IMR-90 (cell line): ENCODE results near the gene GJA5. TPM values are rescaled to one million over a fixed set of nuclear protein-coding genes. Genes with fewer than 3 reads are reported as not detected.

Experiments used
- ATAC-seq: fragments of 200-7000 bp; cut with Tn5 transposase; 2 replicates; pipeline ENCODE4 v1.9.1; 2020; ENCODE audit warnings: low read depth, mild to moderate bottlenecking, moderate library complexity
- BruUV-seq: library from RNA; stranded (reverse); fragments of 400-500 nt; replicated peaks from 2 replicates; lab custom pipeline; 2021; lab: Mats Ljungman, UMichigan
- CTCF ChIA-PET: fragments of 300-600 bp; formaldehyde crosslinking; extraction: SDS; loops from one replicate; lab custom pipeline; 2021; ENCODE audit warnings: antibody characterized with exemption; lab: Yijun Ruan, JAX
- POLR2A ChIA-PET: fragments of 300-600 bp; sonication (Branson Sonifier 250); formaldehyde crosslinking; loops from one replicate; lab custom pipeline; 2022; ENCODE audit warnings: antibody characterized with exemption; ENCODE audit not compliant: unreplicated experiment; lab: Charles Lee
- DNase-seq: peaks from one replicate; pipeline ENCODE4 v3.0.0; 2013
- H2AFZ ChIP-seq: replicated peaks from 2 replicates; pipeline ENCODE3; 2013; ENCODE audit warnings: low read length, mild to moderate bottlenecking; ENCODE audit not compliant: poor library complexity
- H2AK5ac ChIP-seq: 2 replicates; pipeline ENCODE4 v1.6.1; 2013; ENCODE audit warnings: low read depth, low read length, inconsistent platforms
- H2AK9ac ChIP-seq: replicated peaks from 2 replicates; pipeline ENCODE3; 2013; ENCODE audit warnings: mild to moderate bottlenecking, low read depth, low read length, moderate library complexity; ENCODE audit not compliant: poor library complexity
- H2BK120ac ChIP-seq: 2 replicates; pipeline ENCODE4 v1.6.1; 2013; ENCODE audit warnings: low read depth, low read length, inconsistent platforms
- H2BK15ac ChIP-seq: 3 replicates; pipeline ENCODE4 v1.6.1; 2013; ENCODE audit warnings: low read depth, low read length, inconsistent platforms
- H2BK20ac ChIP-seq: 2 replicates; pipeline ENCODE4 v1.6.1; 2013; ENCODE audit warnings: low read depth, mild to moderate bottlenecking, inconsistent platforms, low read length, moderate library complexity
- H2BK5ac ChIP-seq: 2 replicates; pipeline ENCODE4 v1.6.1; 2013; ENCODE audit warnings: mild to moderate bottlenecking, low read depth, low read length, inconsistent platforms; ENCODE audit not compliant: poor library complexity, severe bottlenecking
- H3K14ac ChIP-seq: replicated peaks from 2 replicates; pipeline ENCODE4 v1.6.1; 2013; ENCODE audit warnings: low read depth, low read length, inconsistent platforms
- H3K18ac ChIP-seq: 2 replicates; pipeline ENCODE4 v1.6.1; 2013; ENCODE audit warnings: low read depth, low read length, control low read depth
- H3K23ac ChIP-seq: 2 replicates; pipeline ENCODE4 v1.6.1; 2013; ENCODE audit warnings: low read depth, low read length, inconsistent platforms
- H3K27ac ChIP-seq: 2 replicates; pipeline ENCODE4 v1.5.1; 2013; ENCODE audit warnings: mild to moderate bottlenecking, control low read depth, low read length; ENCODE audit not compliant: insufficient read depth
- H3K27me3 ChIP-seq: 2 replicates; pipeline ENCODE4 v1.6.1; 2013; ENCODE audit warnings: low read length; ENCODE audit not compliant: control insufficient read depth, insufficient read depth
- H3K36me3 ChIP-seq: 2 replicates; pipeline ENCODE4 v1.6.1; 2013; ENCODE audit warnings: low read length, mixed read lengths; ENCODE audit not compliant: control insufficient read depth, insufficient read depth
- H3K4ac ChIP-seq: 2 replicates; pipeline ENCODE4 v1.6.1; 2013; ENCODE audit warnings: low read depth, low read length, inconsistent platforms
- H3K4me1 ChIP-seq: 2 replicates; pipeline ENCODE4 v1.6.1; 2013; ENCODE audit warnings: low read length, mixed read lengths; ENCODE audit not compliant: control insufficient read depth, insufficient read depth
- H3K4me2 ChIP-seq: 2 replicates; pipeline ENCODE4 v1.6.1; 2013; ENCODE audit warnings: low read depth, mild to moderate bottlenecking, control low read depth, low read length, moderate library complexity
- H3K4me3 ChIP-seq: 2 replicates; pipeline ENCODE4 v1.5.1; 2013; ENCODE audit warnings: low read depth, mild to moderate bottlenecking, control low read depth, low read length, moderate library complexity; ENCODE audit not compliant: insufficient read depth
- H3K56ac ChIP-seq: 2 replicates; pipeline ENCODE4 v1.6.1; 2013; ENCODE audit warnings: low read length, inconsistent platforms; ENCODE audit not compliant: insufficient read depth; ENCODE audit errors: extremely low read depth
- H3K79me1 ChIP-seq, 2 experiments: 2 replicates each; pipeline ENCODE4 v1.6.1; 2013; ENCODE audit warnings: low read length in 2 of 2, inconsistent platforms in 1 of 2, low read depth in 1 of 2
- H3K9ac ChIP-seq: 2 replicates; pipeline ENCODE4 v1.6.1; 2013; ENCODE audit warnings: low read depth, low read length, control low read depth
- H3K9me1 ChIP-seq: 2 replicates; pipeline ENCODE4 v1.6.1; 2013; ENCODE audit warnings: low read length, inconsistent platforms; ENCODE audit not compliant: insufficient read depth
- H3K9me3 ChIP-seq: 2 replicates; pipeline ENCODE4 v1.6.1; 2013; ENCODE audit warnings: low read length; ENCODE audit not compliant: control insufficient read depth, insufficient read depth
- H4K20me1 ChIP-seq: 2 replicates; pipeline ENCODE4 v1.6.1; 2013; ENCODE audit warnings: low read length, inconsistent platforms; ENCODE audit not compliant: insufficient read depth
- H4K5ac ChIP-seq: 2 replicates; pipeline ENCODE4 v1.6.1; 2013; ENCODE audit warnings: mild to moderate bottlenecking, low read depth, low read length, control low read depth
- H4K8ac ChIP-seq, 2 experiments: 2 replicates each; pipeline ENCODE4 v1.6.1; 2013; ENCODE audit warnings: low read depth in 2 of 2, low read length in 2 of 2, control low read depth in 1 of 2, inconsistent platforms in 1 of 2
- H4K91ac ChIP-seq: 2 replicates; pipeline ENCODE4 v1.6.1; 2013; ENCODE audit warnings: low read depth, low read length, inconsistent platforms; ENCODE audit not compliant: insufficient read depth
- BHLHE40 ChIP-seq: fragments of 150-350 bp; IDR thresholded peaks from 2 replicates; pipeline ENCODE4 v1.6.1; 2016; ENCODE audit warnings: mild to moderate bottlenecking, low read depth, low read length
- CEBPB ChIP-seq: IDR thresholded peaks from 2 replicates; pipeline ENCODE4 v1.6.1; 2012; ENCODE audit warnings: low read depth, low read length, improper control_type of control experiment
- CHD1 ChIP-seq: IDR thresholded peaks from 2 replicates; pipeline ENCODE4 v1.6.1; 2012; ENCODE audit warnings: low read depth, low read length, improper control_type of control experiment
- CTCF ChIP-seq: conservative IDR thresholded peaks from 2 replicates; pipeline ENCODE4 v1.5.1; 2012; ENCODE audit warnings: mild to moderate bottlenecking, low read depth, low read length, improper control_type of control experiment
- ELK1 ChIP-seq: fragments of 150-350 bp; IDR thresholded peaks from 2 replicates; pipeline ENCODE4 v1.6.1; 2016; ENCODE audit warnings: low read depth, mild to moderate bottlenecking, low read length, moderate library complexity, borderline replicate concordance
- FOS ChIP-seq: fragments of 150-350 bp; IDR thresholded peaks from 2 replicates; pipeline ENCODE4 v1.6.1; 2016; ENCODE audit warnings: low read depth, low read length
- MAFK ChIP-seq: IDR thresholded peaks from 2 replicates; pipeline ENCODE4 v1.6.1; 2012; ENCODE audit warnings: low read depth, low read length, improper control_type of control experiment
- MAZ ChIP-seq: IDR thresholded peaks from 2 replicates; pipeline ENCODE4 v1.6.1; 2012; ENCODE audit warnings: low read depth, mild to moderate bottlenecking, low read length, improper control_type of control experiment, moderate library complexity, borderline replicate concordance
- MXI1 ChIP-seq: IDR thresholded peaks from 2 replicates; pipeline ENCODE4 v1.6.1; 2012; ENCODE audit warnings: low read depth, mild to moderate bottlenecking, low read length, moderate library complexity, borderline replicate concordance
- NFE2L2 ChIP-seq: fragments of 150-350 bp; IDR thresholded peaks from 2 replicates; pipeline ENCODE4 v1.6.1; 2016; ENCODE audit warnings: low read depth, mild to moderate bottlenecking, low read length
- POLR2A ChIP-seq: IDR thresholded peaks from 2 replicates; pipeline ENCODE4 v1.6.1; 2012; ENCODE audit warnings: mild to moderate bottlenecking, low read depth, low read length
- RAD21 ChIP-seq: IDR thresholded peaks from 2 replicates; pipeline ENCODE4 v1.6.1; 2012; ENCODE audit warnings: low read length, improper control_type of control experiment
- RCOR1 ChIP-seq: IDR thresholded peaks from 2 replicates; pipeline ENCODE4 v1.6.1; 2012; ENCODE audit warnings: mild to moderate bottlenecking, low read length, improper control_type of control experiment; ENCODE audit not compliant: insufficient replicate concordance
- RFX5 ChIP-seq: IDR thresholded peaks from 2 replicates; pipeline ENCODE4 v1.8.0; 2012; ENCODE audit warnings: low read depth, mild to moderate bottlenecking, low read length, moderate library complexity
- SMC3 ChIP-seq: fragments of 150-350 bp; IDR thresholded peaks from 2 replicates; pipeline ENCODE4 v1.6.1; 2016; ENCODE audit warnings: low read depth, mild to moderate bottlenecking, antibody characterized with exemption, low read length, moderate library complexity
- USF2 ChIP-seq: fragments of 150-350 bp; IDR thresholded peaks from 2 replicates; pipeline ENCODE4 v1.6.1; 2017; ENCODE audit warnings: mild to moderate bottlenecking, antibody characterized with exemption, low read length, low read depth
- WGBS, 2 experiments: methylation state at CpG; one replicate each; pipeline versions ENCODE4 v1.1.5 to v1.1.7; 2013; ENCODE audit warnings: missing lambda C conversion rate in 2 of 2; ENCODE audit not compliant: insufficient read length in 1 of 2; ENCODE audit errors: extremely low coverage in 2 of 2; 5-methylcytosine and 5-hydroxymethylcytosine counted together
- dilution Hi-C: fragments of 300-500 bp; cut with HindIII; formaldehyde crosslinking; loops from one replicate; pipeline ENCODE4 v1.14.3; 2018; ENCODE audit warnings: low sequenced_read_pairs; ENCODE audit not compliant: unreplicated experiment
- in situ Hi-C: fragments of 300-500 bp; cut with MboI; formaldehyde crosslinking; loops from 3 replicates; pipeline ENCODE4 v1.14.3; 2019; ENCODE audit warnings: low sequenced_read_pairs, inconsistent platforms, mixed read lengths
- intact Hi-C: fragments of 100-400 bp; cut with micrococcal nuclease; formaldehyde crosslinking; loops from 2 replicates; pipeline ENCODE4 v1.10.0; 2022
- polyA plus RNA-seq, 3 experiments: library from polyadenylated mRNA; depleted of rRNA; stranded (reverse); fragments of >200 nt; gene quantifications; 2 replicates each; pipeline ENCODE4 v1.2.3, GENCODE V29; 2012; ENCODE audit warnings: low replicate concordance in 1 of 3
- total RNA-seq: library from RNA; depleted of rRNA; stranded (reverse); fragments of >200 nt; gene quantifications from 2 replicates; pipeline ENCODE4 v1.2.3, GENCODE V29; 2012

The GJA5 gene
- total and polyA plus RNA-seq, 2 of the 4 experiments (the other 2 are of a cell fraction), result not detected

GRCh38 chr1:147717051-147717705 lies 43.2 kb downstream of the GJA5 start:
- H3K18ac ChIP-seq, result no peak overlapping the region
- H4K91ac ChIP-seq, result no peak overlapping the region
- no peak for ATAC-seq
- no peak overlapping the region for H3K4me2 ChIP-seq
- H2BK15ac ChIP-seq, result no peak overlapping the region
- no peak overlapping the region for H3K4ac ChIP-seq
- no peak overlapping the region for H2BK20ac ChIP-seq
- H4K8ac ChIP-seq, result no peak overlapping the region
- intact Hi-C loops, result no loop called here
- H2AK9ac ChIP-seq, result no peak overlapping the region
- no peak overlapping the region for H3K27ac ChIP-seq
- H3K27me3 ChIP-seq, result no peaks in the 10 kb centered on the region; the same call in 1 of the 2 replicates
- no TSS peak for BruUV-seq
- H2BK120ac ChIP-seq, result no peak overlapping the region
- H3K9me1 ChIP-seq, result no peaks in the 10 kb centered on the region
- H4K20me1 ChIP-seq, result no peaks in the 10 kb centered on the region
- no peaks in the 10 kb centered on the region for H3K4me1 ChIP-seq
- TF ChIP-seq MXI1, result no peak
- TF ChIP-seq SMC3, result no peak
- no peak for TF ChIP-seq RCOR1
- TF ChIP-seq NFE2L2, result no peak
- no peak for TF ChIP-seq RAD21
- TF ChIP-seq CTCF, result no peak
- no peak for TF ChIP-seq USF2
- TF ChIP-seq POLR2A, result no peak
- no peak for TF ChIP-seq RFX5
- TF ChIP-seq MAZ, result no peak
- no peak for TF ChIP-seq FOS
- TF ChIP-seq ELK1, result no peak
- no peak for TF ChIP-seq MAFK
- no peak for TF ChIP-seq BHLHE40
- TF ChIP-seq CHD1, result no peak
- no peak for TF ChIP-seq CEBPB
- H2BK5ac ChIP-seq, result no peak overlapping the region
- no peak overlapping the region for H3K4me3 ChIP-seq
- no peaks in the 10 kb centered on the region for H3K79me1 ChIP-seq
- no CpG with 5 or more reads among the region's 6 CpGs for WGBS, 2 experiments
- in situ Hi-C loops, result no loop called here
- DNase-seq, result no peak
- no peaks in the 10 kb centered on the region for H3K36me3 ChIP-seq
- H3K9ac ChIP-seq, result no peak overlapping the region
- peak overlapping the region; percentile 43 for H2AFZ ChIP-seq
- no peaks in the 10 kb centered on the region for H3K9me3 ChIP-seq
- CTCF ChIA-PET, result no interaction called here
- H3K23ac ChIP-seq, result no peak overlapping the region
- dilution Hi-C loops, result no loop called here
- no peak overlapping the region for H3K14ac ChIP-seq
- no peak overlapping the region for H3K56ac ChIP-seq
- no peak overlapping the region for H2AK5ac ChIP-seq
- POLR2A ChIA-PET, result no interaction called here
- H4K5ac ChIP-seq, result no peak overlapping the region
